ENCODE measurements around the gene TVP23A.
A peak's percentile ranks its signal among the peaks of the same experiment; 100 is the strongest.
"Not testable (repeated sequence)": the region's sequence is repeated elsewhere in the genome, so short reads cannot be mapped to it uniquely, and the experiment has no call there.

TVP23A gene

GRCh38 chr16:10835281-10835931 is 16.8 kb upstream of the TVP23A start:
- DNase-seq: peak; percentile 4 to 23

- no peak for DNase-seq
Measured at GRCh38 chr16:10834766-10835165, 16.2 kb upstream of the TVP23A start.

- no peak for DNase-seq
Measured at GRCh38 chr16:10834130-10834529, 15.5 kb upstream of the TVP23A start.

GRCh38 chr16:10833271-10833670 is 14.7 kb upstream of the TVP23A start:
- DNase-seq: no peak

GRCh38 chr16:10831894-10832886 is 13.6 kb upstream of the TVP23A start:
- DNase-seq: no peak

- DNase-seq: not testable (repeated sequence)
Measured at GRCh38 chr16:10830240-10830639, 11.6 kb upstream of the TVP23A start.

- not testable (repeated sequence) for DNase-seq
Measured at GRCh38 chr16:10829390-10830098, 10.9 kb upstream of the TVP23A start.

GRCh38 chr16:10828851-10829366 is 10.3 kb upstream of the TVP23A start:
- DNase-seq: no peak

- DNase-seq: no peak
Measured at GRCh38 chr16:10827691-10828341, 9.2 kb upstream of the TVP23A start.

- DNase-seq: no peak
Measured at GRCh38 chr16:10824111-10824893, 5.7 kb upstream of the TVP23A start.

- DNase-seq: no peak
Measured at GRCh38 chr16:10822702-10823101, 4.1 kb upstream of the TVP23A start.

GRCh38 chr16:10820546-10820945 is 2.0 kb upstream of the TVP23A start:
- no peak for DNase-seq

- DNase-seq: no peak
Measured at GRCh38 chr16:10817514-10817913, 1.1 kb downstream of the TVP23A start.

- no peak for DNase-seq
Measured at GRCh38 chr16:10813099-10813455, 5.5 kb downstream of the TVP23A start.

- DNase-seq: no peak
Measured at GRCh38 chr16:10812312-10813098, 6.1 kb downstream of the TVP23A start.

GRCh38 chr16:10809706-10810105 is 8.9 kb downstream of the TVP23A start:
- no peak for DNase-seq

- DNase-seq: no peak
Measured at GRCh38 chr16:10808850-10809249, 9.7 kb downstream of the TVP23A start.

- DNase-seq: no peak
Measured at GRCh38 chr16:10808218-10808617, 10.4 kb downstream of the TVP23A start.

- no peak for DNase-seq
Measured at GRCh38 chr16:10806698-10807097, 11.9 kb downstream of the TVP23A start.

- no peak for DNase-seq
Measured at GRCh38 chr16:10805334-10805733, 13.3 kb downstream of the TVP23A start.

- DNase-seq: no peak
Measured at GRCh38 chr16:10799736-10800135, 18.9 kb downstream of the TVP23A start.

Measured in stimulated activated CD4-positive, alpha-beta T cell treated with anti-CD3 and anti-CD28 coated beads, Interleukin-2, amount 100 ng/mL, for 48 hours (primary cell).